Endothelial cell (in vitro differentiated cells): Measurements from ENCODE around the gene HTR3E. TPM values are rescaled to one million over a fixed set of nuclear protein-coding genes. Genes with fewer than 3 reads are reported as not detected.
A peak's percentile ranks its signal among the peaks of the same experiment; 100 is the strongest.

ENCODE experiments used
- DNase-seq: peaks from one replicate; pipeline ENCODE4 v3.0.0; 2021; ENCODE audit warnings: low spot score
- H3K27ac Mint-ChIP-seq: one replicate; pipeline ENCODE4 v1.8.0; 2021; ENCODE audit warnings: mixed read lengths, inconsistent platforms; ENCODE audit not compliant: unreplicated experiment
- H3K27me3 Mint-ChIP-seq: one replicate; pipeline ENCODE4 v1.8.0; 2021; ENCODE audit warnings: mild to moderate bottlenecking, moderate library complexity, mixed read lengths, inconsistent platforms; ENCODE audit not compliant: unreplicated experiment
- H3K36me3 Mint-ChIP-seq: one replicate; pipeline ENCODE4 v1.8.0; 2021; ENCODE audit warnings: mild to moderate bottlenecking, low read depth, mixed read lengths, inconsistent platforms; ENCODE audit not compliant: unreplicated experiment
- H3K4me1 Mint-ChIP-seq: one replicate; pipeline ENCODE4 v1.8.0; 2021; ENCODE audit warnings: mild to moderate bottlenecking, mixed read lengths, inconsistent platforms; ENCODE audit not compliant: unreplicated experiment
- H3K4me3 Mint-ChIP-seq: one replicate; pipeline ENCODE4 v1.8.0; 2021; ENCODE audit warnings: mild to moderate bottlenecking, mixed read lengths, inconsistent platforms; ENCODE audit not compliant: unreplicated experiment
- H3K9me3 Mint-ChIP-seq: one replicate; pipeline ENCODE4 v1.8.0; 2021; ENCODE audit warnings: mixed read lengths, inconsistent platforms; ENCODE audit not compliant: unreplicated experiment
- CTCF ChIP-seq: fragments of 200-600 bp; sonication (generic); IDR thresholded peaks from one replicate; pipeline ENCODE4 v1.5.0; 2021; ENCODE audit warnings: antibody characterized with exemption; ENCODE audit not compliant: unreplicated experiment
- total RNA-seq: library from RNA; stranded (reverse); fragmentation: NEBNext Ultra II Directional; extraction: Animal tissue kit (Norgen Biotek cat#: 25700); gene quantifications from one replicate; pipeline ENCODE4 v1.2.1, GENCODE V29; 2021; ENCODE audit not compliant: unreplicated experiment

Gene HTR3E
- total RNA-seq, 1 donor from 2014 or later, result not detected

- no peak for TF ChIP-seq CTCF
- DNase-seq, result peak; percentile 63
- H3K4me3 Mint-ChIP-seq, result peak within 1 kb of the TSS; percentile 97
- H3K9me3 Mint-ChIP-seq, result no peaks in the 10 kb centered on the region
- peak within 1 kb of the TSS; percentile 88 for H3K27ac Mint-ChIP-seq
- peaks cover 9% of the 10 kb centered on the region for H3K27me3 Mint-ChIP-seq
- H3K4me1 Mint-ChIP-seq, result peaks cover 32% of the 10 kb centered on the region
- H3K36me3 Mint-ChIP-seq, result peaks cover under 1% of the 10 kb centered on the region
Observed at GRCh38 chr3:184154885-184155643, 58.2 kb downstream of the HTR3E start, which contains the start of gene DVL3. Gene DVL3, plus strand, starts transcription at chr3:184155377. Its CDS starts 259 bp downstream, at chr3:184155636.

GRCh38 chr3:184155644-184156521 is 59.0 kb downstream of the HTR3E start:
- Mint-ChIP-seq H3K36me3 (peaks cover 5% of the 10 kb centered on the region), H3K4me3 (peak overlapping the region; percentile 97), H3K4me1 (peaks cover 38% of the 10 kb centered on the region), H3K9me3 (no peaks in the 10 kb centered on the region), H3K27ac (peak overlapping the region; percentile 88), H3K27me3 (peaks cover 9% of the 10 kb centered on the region)
- DNase-seq, result no peak
- TF ChIP-seq CTCF, result no peak

- peak overlapping the region; percentile 88 for H3K27ac Mint-ChIP-seq
- no peak for TF ChIP-seq CTCF
- no peaks in the 10 kb centered on the region for H3K9me3 Mint-ChIP-seq
- peaks cover 7% of the 10 kb centered on the region for H3K27me3 Mint-ChIP-seq
- peak overlapping the region; percentile 97 for H3K4me3 Mint-ChIP-seq
- H3K36me3 Mint-ChIP-seq, result peaks cover 5% of the 10 kb centered on the region
- peak; percentile 24 for DNase-seq
- peaks cover 42% of the 10 kb centered on the region for H3K4me1 Mint-ChIP-seq
Observed at GRCh38 chr3:184156522-184156955, 59.7 kb downstream of the HTR3E start.

Other genes with a start within 250 kb of the HTR3E start
- gene PARL, start 212.2 kb upstream of the HTR3E start, total RNA-seq, result 62.9 TPM
- gene ABCC5, start 79.2 kb upstream of the HTR3E start, total RNA-seq, result 45.9 TPM
- not detected for gene HTR3D, start 65.3 kb upstream of the HTR3E start, total RNA-seq
- gene HTR3C, start 44.0 kb upstream of the HTR3E start, total RNA-seq, result not detected
- gene EIF2B5, start 38.3 kb downstream of the HTR3E start, total RNA-seq, result 37.0 TPM
- gene DVL3, start 58.3 kb downstream of the HTR3E start, total RNA-seq, result 103 TPM
- 401 TPM for gene AP2M1, start 77.8 kb downstream of the HTR3E start, total RNA-seq
- 68.1 TPM for gene ABCF3, start 89.1 kb downstream of the HTR3E start, total RNA-seq
- 1.1 TPM for gene VWA5B2, start 132.5 kb downstream of the HTR3E start, total RNA-seq
- 38.6 TPM for gene ALG3, start 151.9 kb downstream of the HTR3E start, total RNA-seq
- 5.7 TPM for gene EEF1AKMT4, start 152.6 kb downstream of the HTR3E start, total RNA-seq
- not detected for gene CAMK2N2, start 164.5 kb downstream of the HTR3E start, total RNA-seq
- gene ECE2, start 179.0 kb downstream of the HTR3E start, total RNA-seq, result not detected
- gene PSMD2, start 202.2 kb downstream of the HTR3E start, total RNA-seq, result 292 TPM
- gene EIF4G1, start 217.5 kb downstream of the HTR3E start, total RNA-seq, result 390 TPM
- gene FAM131A, start 240.5 kb downstream of the HTR3E start, total RNA-seq, result 15.8 TPM